GM20000 (cell line): ENCODE measurements around the gene MOGAT3.

Experiments
- DNase-seq: peaks from one replicate; pipeline ENCODE4 v3.0.0; 2012; ENCODE audit warnings: low spot score
- CTCF ChIP-seq: IDR thresholded peaks from 2 replicates; pipeline ENCODE4 v1.5.1; 2012; ENCODE audit warnings: mild to moderate bottlenecking, control low read depth; ENCODE audit errors: extremely low read depth, missing control alignments

MOGAT3 gene

GRCh38 chr7:101170617-101171441, 30.0 kb downstream of the MOGAT3 start:
- no peak for DNase-seq
- no peak for TF ChIP-seq CTCF

- peak; percentile 85 for DNase-seq
- TF ChIP-seq CTCF, result peak; percentile 97
Measured at GRCh38 chr7:101169838-101170551, 30.8 kb downstream of the MOGAT3 start.

GRCh38 chr7:101169110-101169837, 31.6 kb downstream of the MOGAT3 start:
- no peak for TF ChIP-seq CTCF
- DNase-seq, result no peak

- TF ChIP-seq CTCF, result no peak
- DNase-seq, result no peak
Measured at GRCh38 chr7:101168412-101169049, 32.3 kb downstream of the MOGAT3 start.

- TF ChIP-seq CTCF, result no peak
- no peak for DNase-seq
Measured at GRCh38 chr7:101167645-101168411, 33.0 kb downstream of the MOGAT3 start.

- DNase-seq, result no peak
- TF ChIP-seq CTCF, result no peak
Measured at GRCh38 chr7:101166909-101167644, 33.8 kb downstream of the MOGAT3 start.
